GM21576 (cell line): ENCODE measurements around the gene EFCAB13.
"Not testable (repeated sequence)": the region's sequence is repeated elsewhere in the genome, so short reads cannot be mapped to it uniquely, and the experiment has no call there.

Experiments
- ATAC-seq: cut with Tn5 transposase; IDR thresholded peaks from one replicate; pipeline ENCODE4 v1.9.1; 2021; ENCODE audit warnings: mild to moderate bottlenecking, moderate library complexity; ENCODE audit not compliant: unreplicated experiment

Gene EFCAB13

GRCh38 chr17:47324224-47325020 is 667 bp downstream of the EFCAB13 start:
- peak; percentile 39 for ATAC-seq

- no peak for ATAC-seq
Measured at GRCh38 chr17:47325176-47325575, 1.4 kb downstream of the EFCAB13 start.

DNA sequence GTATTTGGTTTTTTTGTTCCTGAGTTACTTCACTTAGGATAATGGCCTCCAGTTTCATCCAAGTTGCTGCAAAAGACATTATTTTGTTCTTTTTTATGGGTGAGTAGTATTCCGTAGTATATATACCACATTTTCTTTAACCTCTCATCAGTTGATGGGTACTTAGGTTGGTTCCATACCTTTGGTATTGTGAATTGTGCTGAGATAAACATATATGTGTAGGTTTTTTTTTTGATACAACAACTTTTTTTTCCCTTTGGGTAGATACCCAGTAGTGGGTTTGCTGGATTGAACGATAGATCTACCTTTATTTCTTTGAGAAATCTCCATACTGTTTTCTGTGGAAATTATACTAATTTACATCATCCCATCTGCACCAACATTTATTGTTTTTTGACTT is 6.8 kb downstream of the EFCAB13 start:
- ATAC-seq: no peak

GRCh38 chr17:47332287-47332686 is 8.5 kb downstream of the EFCAB13 start:
- no peak for ATAC-seq

DNA sequence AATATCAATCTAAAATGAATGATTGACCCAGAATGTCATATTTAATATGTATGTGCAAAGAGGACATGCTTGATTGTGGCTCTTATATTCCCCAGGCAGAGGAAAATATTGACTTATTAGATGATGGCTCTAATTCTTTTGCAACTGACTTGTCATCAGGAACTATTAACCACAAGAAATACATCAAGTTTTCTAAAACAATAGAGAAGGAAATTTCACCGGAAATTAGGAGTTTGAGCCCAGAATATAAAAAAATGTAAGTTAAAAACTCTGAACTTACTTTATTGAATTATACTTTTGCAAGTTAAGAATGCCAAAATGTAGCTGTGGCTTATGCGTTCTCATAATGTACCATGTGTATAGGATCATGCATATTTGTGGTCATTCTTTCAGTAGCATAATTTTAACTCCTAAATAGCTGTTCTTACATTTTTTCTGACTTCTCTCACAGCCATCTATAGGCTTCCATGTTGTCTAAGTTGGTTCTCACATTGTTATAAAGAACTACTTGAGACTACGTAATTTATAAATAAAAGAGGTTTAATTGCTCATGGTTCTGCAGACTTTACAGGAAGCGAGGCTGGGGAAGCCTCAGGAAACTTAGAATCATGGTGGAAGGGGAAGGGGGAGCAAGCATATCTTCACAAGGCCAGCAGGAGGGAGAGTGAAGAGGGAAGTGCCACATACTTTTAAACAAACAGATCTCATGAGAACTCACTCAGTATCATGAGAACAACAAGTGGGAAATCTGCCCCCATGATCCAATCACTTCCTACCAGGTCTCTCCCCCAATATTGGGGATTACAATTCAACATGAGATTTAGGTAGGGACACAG is 11.6 kb downstream of the EFCAB13 start:
- no peak for ATAC-seq

- no peak for ATAC-seq
Measured at GRCh38 chr17:47338026-47338425, 14.3 kb downstream of the EFCAB13 start.

GRCh38 chr17:47352848-47353247 is 29.1 kb downstream of the EFCAB13 start:
- ATAC-seq: no peak

- no peak for ATAC-seq
Measured at GRCh38 chr17:47358652-47359051, 34.9 kb downstream of the EFCAB13 start.

DNA sequence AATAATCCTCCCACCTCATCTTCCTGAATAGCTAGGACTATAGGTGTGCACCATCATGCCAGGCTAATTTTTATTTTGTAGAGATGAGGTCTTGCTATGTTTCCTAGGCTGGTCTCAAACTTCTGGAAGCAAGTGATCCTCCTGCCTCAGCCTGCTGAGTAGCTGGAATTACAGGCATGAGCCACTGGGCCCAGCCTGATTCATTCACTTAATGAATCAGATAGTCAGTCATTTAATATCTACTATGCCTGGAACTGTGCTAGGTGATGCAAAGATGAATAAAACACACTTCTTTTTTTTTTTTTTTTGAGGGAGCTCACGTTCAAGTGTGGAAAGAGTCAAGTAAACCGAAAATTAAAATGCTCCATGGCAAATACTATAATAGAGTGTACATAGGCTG is 39.4 kb downstream of the EFCAB13 start:
- ATAC-seq: no peak

DNA sequence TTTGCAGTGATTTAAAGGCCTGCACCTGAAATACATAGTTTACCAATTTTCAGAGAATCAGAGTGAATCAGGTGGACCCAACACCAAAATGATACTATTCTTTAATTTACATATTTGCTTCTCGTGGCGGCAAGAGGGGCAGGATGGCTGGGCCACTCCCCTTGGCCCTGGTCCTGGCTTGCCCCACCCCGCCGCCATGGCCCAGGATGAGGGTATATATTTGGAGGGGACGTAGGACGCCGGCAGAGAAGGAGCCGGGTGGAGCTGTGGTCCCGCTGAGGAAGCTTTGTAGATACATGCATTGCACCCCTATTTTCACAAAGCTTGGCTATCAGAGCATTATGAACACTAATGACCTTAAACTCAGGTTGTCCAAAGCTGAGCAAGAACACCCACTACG is 43.5 kb downstream of the EFCAB13 start:
- no peak for ATAC-seq

GRCh38 chr17:47368262-47368661 is 44.5 kb downstream of the EFCAB13 start:
- ATAC-seq: no peak

- ATAC-seq: not testable (repeated sequence)
Measured at GRCh38 chr17:47370899-47371298, 47.1 kb downstream of the EFCAB13 start.

DNA sequence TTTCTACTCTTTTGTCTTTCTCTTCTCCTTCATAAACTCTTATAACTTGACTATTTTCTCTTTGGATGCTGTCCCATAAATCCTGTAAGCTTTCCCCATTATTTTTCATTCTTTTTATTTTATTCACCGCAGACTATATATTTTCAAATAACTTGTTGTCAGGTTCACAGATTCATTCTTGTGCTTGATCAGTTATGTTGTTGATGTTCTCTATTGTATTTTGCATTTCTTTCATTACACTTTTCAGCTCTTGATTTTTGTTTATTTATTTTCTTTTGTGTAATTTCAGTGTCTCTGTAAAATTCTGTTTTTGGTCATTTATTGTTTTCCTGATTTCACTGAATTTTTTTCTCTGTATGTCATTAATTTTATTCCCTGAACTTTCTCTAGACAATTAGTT is 49.2 kb downstream of the EFCAB13 start:
- no peak for ATAC-seq

DNA sequence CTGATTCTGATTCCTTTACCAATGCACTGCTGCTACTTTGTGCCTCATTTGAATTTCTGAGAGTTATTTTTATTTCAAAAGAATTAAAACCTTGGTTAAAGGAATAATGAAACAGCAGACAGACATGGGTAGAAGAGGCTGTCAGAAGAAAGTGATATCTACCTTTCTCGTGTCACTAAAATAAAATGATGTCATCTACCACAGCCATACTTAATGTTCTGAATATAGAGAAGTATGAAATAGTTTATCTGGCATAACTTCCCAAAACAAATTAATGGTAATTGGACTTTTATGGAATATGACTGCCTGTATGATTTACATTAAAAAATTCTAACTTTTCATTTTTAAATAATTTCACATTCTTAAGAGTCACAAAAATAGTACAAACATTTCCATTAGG is 52.5 kb downstream of the EFCAB13 start:
- no peak for ATAC-seq

- ATAC-seq: no peak
Measured at GRCh38 chr17:47388825-47389224, 65.1 kb downstream of the EFCAB13 start.

- ATAC-seq: not testable (repeated sequence)
Measured at GRCh38 chr17:47397532-47398128, 73.9 kb downstream of the EFCAB13 start.

DNA sequence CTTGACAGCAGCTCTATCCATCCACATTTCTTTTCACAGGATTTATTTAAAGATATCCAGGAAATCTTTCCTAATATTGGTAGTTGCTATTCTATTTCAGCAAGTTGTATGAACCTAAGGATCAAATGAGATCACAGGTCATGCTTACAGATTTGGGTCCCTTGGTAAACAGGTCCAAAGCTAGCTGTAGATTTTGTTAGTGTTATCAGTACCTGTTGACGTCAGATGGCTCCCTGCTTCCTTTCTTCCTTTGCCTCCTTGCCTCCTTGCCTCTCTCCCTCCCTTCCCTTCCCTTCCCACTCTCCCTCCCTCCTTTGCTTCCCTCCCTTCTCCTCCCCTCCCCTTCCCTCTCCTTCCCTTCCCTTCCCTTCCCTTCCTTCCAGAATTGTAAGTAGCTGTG is 76.6 kb downstream of the EFCAB13 start:
- ATAC-seq: no peak

DNA sequence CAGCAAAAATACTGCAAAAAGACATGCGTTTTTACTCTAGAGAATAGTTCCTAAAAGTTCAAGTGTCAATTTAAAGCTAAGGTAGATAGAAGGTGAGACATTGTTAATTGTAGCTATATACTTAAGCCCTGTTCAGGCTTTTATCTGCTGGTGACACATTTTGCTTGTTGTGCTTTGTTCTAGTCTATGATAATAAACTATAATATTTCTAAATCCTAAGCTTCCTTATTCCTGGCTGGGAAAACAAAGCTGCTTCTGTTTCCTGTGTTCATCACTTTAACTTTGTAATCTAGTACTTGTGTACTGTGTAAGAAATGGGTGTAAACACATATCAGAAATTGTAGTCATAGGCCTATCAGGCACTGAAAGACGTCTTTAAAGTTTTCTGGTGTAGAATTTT is 77.3 kb downstream of the EFCAB13 start:
- no peak for ATAC-seq

DNA sequence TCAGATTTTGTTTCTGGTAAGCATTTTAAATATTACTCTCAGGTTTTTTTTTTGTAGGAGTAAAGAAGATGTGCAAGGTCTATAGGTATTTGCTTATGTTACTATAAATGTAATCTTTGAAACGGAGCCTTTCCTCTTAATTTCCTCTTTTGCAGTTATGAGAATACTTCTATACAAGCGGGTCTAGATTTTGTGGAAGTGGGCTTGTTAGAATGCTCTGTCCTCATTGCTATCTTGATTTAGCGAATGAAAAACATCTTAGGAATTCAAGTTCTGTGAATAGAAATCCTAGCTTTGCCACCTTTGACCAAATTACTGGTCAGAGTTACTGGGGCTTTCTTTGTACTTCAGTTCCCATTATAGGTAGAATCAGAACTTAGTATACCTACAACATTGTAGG is 80.3 kb downstream of the EFCAB13 start:
- ATAC-seq: no peak

DNA sequence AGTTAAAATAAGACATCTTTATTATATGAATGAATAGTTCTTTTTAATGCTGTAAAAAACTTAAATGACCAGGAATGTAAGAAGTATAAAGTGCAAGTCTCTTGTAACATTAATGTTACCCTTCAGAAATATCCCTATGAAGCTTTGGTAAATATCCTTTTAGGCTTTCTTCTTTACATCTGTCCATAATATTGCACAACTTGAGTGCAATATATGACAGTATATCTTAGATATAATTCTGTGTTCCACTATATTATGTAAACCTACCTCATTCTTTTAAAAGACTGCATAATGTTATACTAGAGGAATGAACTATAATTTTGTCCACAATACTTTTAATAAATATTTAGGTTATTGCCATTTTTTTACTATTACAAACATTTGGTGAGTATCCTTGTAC is 81.1 kb downstream of the EFCAB13 start:
- ATAC-seq: no peak

DNA sequence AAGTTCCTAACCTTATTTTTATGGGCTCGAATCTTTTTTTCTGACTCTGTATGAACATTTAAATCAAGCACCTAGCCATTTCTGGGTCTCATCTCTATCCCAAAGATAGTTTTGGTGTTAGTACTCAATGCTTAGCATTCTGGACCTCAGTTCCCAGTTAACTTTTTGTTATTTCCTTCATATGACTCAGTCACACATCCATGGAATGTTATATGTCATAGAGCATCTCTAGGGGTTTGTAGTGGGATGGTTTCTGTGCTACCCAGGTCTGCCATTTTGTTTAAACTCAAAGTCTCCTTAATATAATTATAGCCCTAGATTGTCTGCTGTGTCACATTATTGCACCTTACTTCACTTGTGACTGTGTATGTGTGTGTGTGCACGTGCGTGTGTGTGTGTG is 90.1 kb downstream of the EFCAB13 start:
- no peak for ATAC-seq

DNA sequence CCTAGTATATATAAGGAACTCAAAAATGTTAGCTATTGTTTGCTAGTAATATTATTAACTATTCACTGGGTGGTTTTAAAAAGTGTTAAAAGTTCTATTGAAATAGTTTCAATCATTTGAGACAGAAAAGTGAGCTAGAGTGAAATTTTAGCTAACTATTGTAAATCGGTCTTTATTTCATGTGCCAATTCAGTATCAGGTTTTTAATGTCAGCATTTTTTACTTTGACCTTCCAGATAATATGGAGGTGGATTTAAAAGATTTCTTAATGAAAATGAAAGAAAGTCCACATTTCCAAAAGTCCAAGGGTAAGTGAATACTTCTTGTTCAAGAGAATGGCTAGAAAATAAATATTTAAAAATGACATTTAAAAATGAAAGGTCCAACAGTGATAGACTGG is 90.9 kb downstream of the EFCAB13 start:
- no peak for ATAC-seq
